ENCODE results near the gene DGKI. TPM values are rescaled to one million over a fixed set of nuclear protein-coding genes. Genes with fewer than 3 reads are reported as not detected.
A peak's percentile ranks its signal among the peaks of the same experiment; 100 is the strongest.

DGKI gene
- total RNA-seq, 6 experiments from 2014 or later, result 1.2 to 2.2 (median 1.6) TPM

- peak; percentile 26 for DNase-seq
- H3K4me1 Mint-ChIP-seq (ENCODE audit: low read depth), result peaks cover 52% of the 10 kb centered on the region
- no peaks in the 10 kb centered on the region; the same call in 1 of the 2 replicates for H3K27me3 Mint-ChIP-seq (ENCODE audit: insufficient read depth)
- H3K9me3 Mint-ChIP-seq, result no peaks in the 10 kb centered on the region
- H3K36me3 Mint-ChIP-seq (ENCODE audit: low read depth), result no peaks in the 10 kb centered on the region; the same call in 1 of the 2 replicates
- no peak overlapping the region for H3K4me3 Mint-ChIP-seq
- no peak overlapping the region for H3K27ac Mint-ChIP-seq
- TF ChIP-seq CTCF (IDR thresholded peaks at IDR 0.05), result peak; percentile 68
Measured at GRCh38 chr7:137816696-137817320, 30.0 kb downstream of the DGKI start.

GRCh38 chr7:137813541-137813940 lies 33.2 kb downstream of the DGKI start:
- DNase-seq, result no peak
- Mint-ChIP-seq H3K36me3 (ENCODE audit: low read depth) (no peaks in the 10 kb centered on the region; the same call in 1 of the 2 replicates), H3K27me3 (ENCODE audit: insufficient read depth) (no peaks in the 10 kb centered on the region; the same call in 1 of the 2 replicates), H3K4me1 (ENCODE audit: low read depth) (peaks cover 32% of the 10 kb centered on the region), H3K4me3 (no peak overlapping the region), H3K9me3 (no peaks in the 10 kb centered on the region), H3K27ac (no peak overlapping the region)
- no peak for TF ChIP-seq CTCF (IDR thresholded peaks at IDR 0.05)

- no peak for TF ChIP-seq CTCF (IDR thresholded peaks at IDR 0.05)
- no peak for DNase-seq
- no peaks in the 10 kb centered on the region for H3K9me3 Mint-ChIP-seq
- H3K4me3 Mint-ChIP-seq, result no peak overlapping the region
- H3K27me3 Mint-ChIP-seq (ENCODE audit: insufficient read depth), result no peaks in the 10 kb centered on the region
- H3K36me3 Mint-ChIP-seq (ENCODE audit: low read depth), result no peaks in the 10 kb centered on the region; the same call in 1 of the 2 replicates
- peaks cover 12% of the 10 kb centered on the region for H3K4me1 Mint-ChIP-seq (ENCODE audit: low read depth)
- H3K27ac Mint-ChIP-seq, result no peak overlapping the region
Measured at GRCh38 chr7:137810248-137810647, 36.5 kb downstream of the DGKI start.

- Mint-ChIP-seq H3K36me3 (ENCODE audit: low read depth) (no peaks in the 10 kb centered on the region), H3K4me3 (no peak overlapping the region), H3K27ac (no peak overlapping the region), H3K4me1 (ENCODE audit: low read depth) (peaks cover 33% of the 10 kb centered on the region), H3K9me3 (no peaks in the 10 kb centered on the region), H3K27me3 (ENCODE audit: insufficient read depth) (no peaks in the 10 kb centered on the region)
- DNase-seq, result no peak
- TF ChIP-seq CTCF (IDR thresholded peaks at IDR 0.05), result no peak
Measured at GRCh38 chr7:137804836-137805235, 41.9 kb downstream of the DGKI start.

GRCh38 chr7:137801491-137801890 lies 45.3 kb downstream of the DGKI start:
- H3K4me3 Mint-ChIP-seq, result no peak overlapping the region

More at GRCh38 chr7:137801491-137801890, 45.3 kb downstream of the DGKI start:
- DNase-seq, result no peak
- Mint-ChIP-seq H3K36me3 (ENCODE audit: low read depth) (0 out of 2 replicates have a peak, but pooled peaks cover 2% of the 10 kb centered on the region), H3K27me3 (ENCODE audit: insufficient read depth) (no peaks in the 10 kb centered on the region), H3K27ac (no peak overlapping the region), H3K9me3 (no peaks in the 10 kb centered on the region), H3K4me1 (ENCODE audit: low read depth) (peaks cover 23% of the 10 kb centered on the region)
- TF ChIP-seq CTCF (IDR thresholded peaks at IDR 0.05), result no peak

Data from HFFc6 (cell line).